Measurements from ENCODE around the gene CYP2D6. TPM values are rescaled to one million over a fixed set of nuclear protein-coding genes. Genes with fewer than 3 reads are reported as not detected.

CYP2D6 gene
- total and polyA plus RNA-seq, 2 of the 8 experiments (the other 6 are each of a cell fraction or from before 2014, with no cell fraction given) = 0.93 to 1.7 TPM

DNA sequence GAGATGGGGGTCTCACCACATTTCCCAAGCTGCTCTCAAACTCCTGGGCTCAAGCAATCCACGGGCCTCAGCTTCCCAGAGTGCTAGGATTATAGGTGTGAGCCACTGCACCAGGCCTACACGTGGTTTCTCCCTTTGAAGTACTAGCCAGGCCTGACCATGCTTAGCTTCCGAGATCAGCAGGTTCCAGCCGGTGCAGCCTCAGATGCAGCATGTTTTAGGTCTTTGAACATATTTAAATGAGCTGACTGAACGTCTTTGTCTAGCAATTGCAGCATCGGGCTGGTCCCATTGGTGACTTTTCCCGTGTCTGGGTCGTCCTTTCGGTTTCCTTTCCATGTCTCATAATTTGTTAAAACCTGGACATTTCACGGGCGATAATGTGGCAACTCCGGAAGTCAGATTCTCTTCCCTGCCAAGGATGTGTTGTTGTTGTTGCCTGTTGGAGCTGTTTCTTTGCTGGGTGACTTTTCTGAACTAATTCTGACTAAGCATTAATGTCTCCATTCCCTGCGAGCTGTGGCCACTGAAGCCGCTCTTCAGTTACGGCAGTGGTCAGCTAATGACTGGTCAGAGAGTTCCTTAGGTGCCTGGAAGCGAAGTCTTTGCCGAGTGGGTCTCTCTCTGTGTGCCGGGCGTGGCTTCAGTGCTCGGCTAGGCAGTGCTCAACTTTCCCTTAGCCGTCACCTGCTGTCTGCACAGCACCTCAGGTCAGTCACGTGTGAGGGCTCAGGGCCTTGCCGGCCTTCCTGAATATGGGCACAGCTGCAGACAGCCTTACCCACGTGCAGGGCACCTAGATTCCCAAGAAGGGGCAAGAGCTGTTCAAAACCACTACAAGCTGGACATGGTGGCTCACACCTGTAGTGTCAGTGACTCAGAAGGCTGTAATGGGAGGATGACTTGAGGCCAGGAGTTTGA lies 3.8 kb upstream of the CYP2D6 start:
- no peak overlapping the region for H4K8ac ChIP-seq (ENCODE audit: extremely low read depth, insufficient read depth, low read length)
- H3K9ac ChIP-seq (replicated peaks in 1 of 4; ENCODE audit: extremely low read depth in 1 of 4, low read depth in 3 of 4, low read length in 3 of 4) = no peak overlapping the region
- no peaks in the 10 kb centered on the region for H3K4me1 ChIP-seq (replicated peaks in 1 of 4; ENCODE audit: control insufficient read depth in 3 of 4, insufficient read depth in 4 of 4, low read length in 3 of 4)
- no peak overlapping the region for H2BK20ac ChIP-seq (ENCODE audit: low read length)
- H2BK15ac ChIP-seq (ENCODE audit: low read length) = no peak overlapping the region
- FAIRE-seq (no peak), DNase-seq (ENCODE audit: low read depth in 1 of 2, low spot score in 2 of 2) (no peak)
- peaks cover 0 to 9% of the 10 kb centered on the region in 2 experiments; a peak in 2 of 4 replicates for H3K9me3 ChIP-seq (ENCODE audit: insufficient read depth in 2 of 2, low read depth in 1 of 2, low read length in 1 of 2)
- no peak overlapping the region for H3K18ac ChIP-seq (ENCODE audit: extremely low read depth, low read length)
- no peak overlapping the region for H2BK12ac ChIP-seq (ENCODE audit: low read depth, low read length)
- ChIA-PET POLR2A (ENCODE audit: partially characterized antibody) (interaction anchor here (0.6 kb wide), 1 partner anchor 33 kb away, joined by 5 read pairs; no protein-coding TSS in a partner anchor), CTCF (ENCODE audit: partially characterized antibody) (interaction anchor here (0.6 to 1.1 kb wide), 3 partner anchors 18 to 237 kb away, joined by 3 to 4 read pairs (median 3); no protein-coding TSS in a partner anchor)
- H3K4me2 ChIP-seq (ENCODE audit: insufficient read depth in 1 of 2, low read depth in 2 of 2, low read length in 2 of 2) = no peak overlapping the region
- H3K4me3 ChIP-seq (ENCODE audit: extremely low read depth in 1 of 4, insufficient read depth in 2 of 4, low read depth in 3 of 4, low read length in 4 of 4) = no peak overlapping the region
- H3K79me1 ChIP-seq (ENCODE audit: low read depth, low read length) = no peaks in the 10 kb centered on the region
- peaks cover 0 to 7% (median 0%) of the 10 kb centered on the region in 4 experiments; a peak in 1 of 8 replicates for H3K36me3 ChIP-seq (ENCODE audit: control insufficient read depth in 2 of 4, insufficient read depth in 4 of 4, low read length in 3 of 4)
- no peak overlapping the region for H3K56ac ChIP-seq (replicated peaks; ENCODE audit: insufficient read length, low read depth, low read length)
- no peak overlapping the region for H3K14ac ChIP-seq (ENCODE audit: insufficient read length)
- H3K23ac ChIP-seq (ENCODE audit: insufficient read length) = no peak overlapping the region
- no peak overlapping the region for H2AFZ ChIP-seq (ENCODE audit: low read length)
- no peaks in the 10 kb centered on the region for H3K79me2 ChIP-seq (ENCODE audit: control insufficient read depth in 1 of 2, insufficient read depth in 2 of 2, low read length in 2 of 2)
- no peak overlapping the region for H4K5ac ChIP-seq (ENCODE audit: insufficient read length, low read depth, low read length)
- H2BK5ac ChIP-seq (ENCODE audit: low read depth, low read length) = no peak overlapping the region
- H4K20me1 ChIP-seq (replicated peaks in 1 of 2; ENCODE audit: control insufficient read depth in 1 of 2, insufficient read depth in 2 of 2, low read length in 2 of 2) = no peaks in the 10 kb centered on the region
- H4K91ac ChIP-seq (replicated peaks; ENCODE audit: insufficient read length, low read length) = no peak overlapping the region
- WGBS, 2 experiments (ENCODE audit: extremely low coverage in 1 of 2, insufficient coverage in 1 of 2, insufficient read length in 1 of 2, insufficient replicate concordance in 2 of 2, low coverage in 1 of 2, low lambda C conversion rate in 2 of 2, missing lambda C conversion rate in 1 of 2) = 93% methylated on average over 22 of the region's 24 CpGs; no CpG with 5 or more reads in 1 of the 2 experiments
- no peak overlapping the region for H2AK5ac ChIP-seq (ENCODE audit: low read depth, low read length)
- H2BK120ac ChIP-seq (replicated peaks; ENCODE audit: low read depth, low read length) = no peak overlapping the region
- peaks cover 2% of the 10 kb centered on the region; the same call in 1 of the 2 replicates for H3K23me2 ChIP-seq (ENCODE audit: low read depth, low read length)
- no peak overlapping the region for H3K27ac ChIP-seq (ENCODE audit: low read depth, low read length)
- no peak overlapping the region for H3K4ac ChIP-seq (replicated peaks; ENCODE audit: insufficient read length, low read depth, low read length)
- H3K27me3 ChIP-seq (replicated peaks in 1 of 4; ENCODE audit: control insufficient read depth in 3 of 4, extremely low read depth in 1 of 4, insufficient read depth in 3 of 4, low read length in 3 of 4) = no peaks in the 10 kb centered on the region
- no peak for TF ChIP-seq ASH2L (IDR thresholded peaks at IDR 0.05; ENCODE audit: low read length)
- no peak for TF ChIP-seq RFX5 (IDR thresholded peaks at IDR 0.05; ENCODE audit: borderline replicate concordance, low read depth, low read length)
- TF ChIP-seq SIN3A (conservative IDR thresholded peaks at IDR 0.05 in 1 of 2, IDR thresholded peaks at IDR 0.05 in 1 of 2; ENCODE audit: low read depth in 1 of 2, low read length in 2 of 2) = no peak
- no peak for TF ChIP-seq CBX8 (IDR thresholded peaks at IDR 0.05; ENCODE audit: borderline replicate concordance, low read depth, low read length)
- TF ChIP-seq RNF2 (IDR thresholded peaks at IDR 0.05; ENCODE audit: borderline replicate concordance, low read depth, low read length, missing control alignments, poor library complexity, severe bottlenecking) = no peak
- no peak for TF ChIP-seq ZNF274 (IDR thresholded peaks at IDR 0.05; ENCODE audit: borderline replicate concordance, extremely low read depth, low read length)
- no peak for TF ChIP-seq SP1 (IDR thresholded peaks at IDR 0.05; ENCODE audit: low read depth, low read length)
- TF ChIP-seq TCF12 (IDR thresholded peaks at IDR 0.05; ENCODE audit: low read depth, low read length) = no peak
- no peak for TF ChIP-seq SRF (IDR thresholded peaks at IDR 0.05; ENCODE audit: low read depth, low read length)
- no peak for TF ChIP-seq CHD1 (IDR thresholded peaks at IDR 0.05; ENCODE audit: low read depth, low read length)
- TF ChIP-seq RAD21 (IDR thresholded peaks at IDR 0.05 in 1 of 2, conservative IDR thresholded peaks at IDR 0.05 in 1 of 2; ENCODE audit: low read depth in 2 of 2, low read length in 2 of 2) = no peak

All from H1 (cell line).